ENCODE data around the gene LYPLA2.

GRCh38 chr1:23757812-23758211 is 33.1 kb upstream of the LYPLA2 start:
- TF ChIP-seq EZH2 (IDR thresholded peaks at IDR 0.05; ENCODE audit: insufficient read depth, poor library complexity, severe bottlenecking) (no peak), EZH2phosphoT487 (IDR thresholded peaks at IDR 0.05; ENCODE audit: insufficient read depth, low read depth) (no peak)

Measured in GM23248 (cell line).